Activated CD8-positive, alpha-beta memory T cell treated with anti-CD3 and anti-CD28 coated beads for 48 hours (primary cell): ENCODE results near the gene TESMIN.

Experiments
- DNase-seq, 3 experiments: peaks; one replicate each; pipeline ENCODE4 v3.0.0-alpha.2; 2020; ENCODE audit warnings: low read depth in 2 of 3, low spot score in 2 of 3

Gene TESMIN, protein sequence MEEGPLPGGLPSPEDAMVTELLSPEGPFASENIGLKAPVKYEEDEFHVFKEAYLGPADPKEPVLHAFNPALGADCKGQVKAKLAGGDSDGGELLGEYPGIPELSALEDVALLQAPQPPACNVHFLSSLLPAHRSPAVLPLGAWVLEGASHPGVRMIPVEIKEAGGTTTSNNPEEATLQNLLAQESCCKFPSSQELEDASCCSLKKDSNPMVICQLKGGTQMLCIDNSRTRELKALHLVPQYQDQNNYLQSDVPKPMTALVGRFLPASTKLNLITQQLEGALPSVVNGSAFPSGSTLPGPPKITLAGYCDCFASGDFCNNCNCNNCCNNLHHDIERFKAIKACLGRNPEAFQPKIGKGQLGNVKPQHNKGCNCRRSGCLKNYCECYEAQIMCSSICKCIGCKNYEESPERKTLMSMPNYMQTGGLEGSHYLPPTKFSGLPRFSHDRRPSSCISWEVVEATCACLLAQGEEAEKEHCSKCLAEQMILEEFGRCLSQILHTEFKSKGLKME

DNA sequence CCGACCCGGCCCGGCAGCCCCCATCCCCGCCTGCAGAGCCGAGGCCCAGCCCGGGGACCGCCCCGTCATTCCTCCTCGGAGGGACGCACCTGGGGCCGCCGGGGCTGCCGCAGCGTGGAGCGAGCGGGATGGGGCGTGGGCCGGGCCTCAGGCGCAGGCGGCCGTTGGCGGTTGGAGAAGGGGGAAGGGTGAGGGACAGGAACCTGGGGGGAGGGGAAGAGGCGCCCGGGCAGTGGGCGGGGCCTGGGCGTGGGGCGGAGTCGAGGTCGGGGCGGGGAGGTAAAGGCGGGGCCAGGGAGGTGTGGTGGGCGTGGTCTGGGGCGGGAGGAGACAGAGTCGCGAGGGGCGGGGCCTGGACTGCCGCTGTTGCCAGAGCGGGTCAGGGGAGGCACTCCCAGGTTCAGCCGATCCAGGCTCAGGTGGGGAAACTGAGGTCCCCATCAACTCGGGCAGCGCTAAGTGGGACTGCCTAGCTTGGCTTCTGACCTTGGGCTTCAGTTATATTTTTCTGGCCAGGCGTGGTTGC lies at the start of gene TESMIN:
TSS of gene TESMIN (minus strand) at position 190 of the 526 bp plus-strand sequence. CDS start 860 bp downstream, outside the sequence.
- peak; percentile 69 to 95 (median 91) for DNase-seq

DNA sequence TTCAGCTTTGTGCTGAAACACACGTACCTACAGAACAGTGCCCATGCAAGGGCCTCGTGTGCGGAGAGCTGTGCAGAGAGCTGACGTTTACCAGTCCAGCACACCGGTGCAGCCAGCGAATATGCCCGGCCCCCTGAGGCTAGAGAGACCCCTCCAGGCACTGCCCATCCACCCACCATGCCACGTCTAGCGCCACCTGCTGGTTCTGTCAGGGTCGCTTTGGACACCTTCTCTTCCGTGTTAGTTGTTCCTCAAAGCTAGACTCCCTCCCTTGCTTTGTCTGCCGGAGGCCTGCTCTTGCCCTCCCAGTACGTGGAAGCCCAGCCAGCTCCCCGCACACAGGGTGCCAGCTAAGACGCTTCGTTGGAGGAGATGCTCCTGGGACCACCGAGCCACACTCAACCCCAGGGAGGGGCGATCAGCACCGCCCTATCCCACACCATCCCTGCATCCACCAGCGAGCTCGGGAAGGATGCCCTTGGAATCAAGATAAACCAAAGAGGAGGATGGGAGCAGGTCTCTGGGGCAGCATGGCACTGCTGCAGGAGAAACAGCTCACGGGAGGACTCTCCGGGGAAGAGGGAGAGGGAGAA lies 47.0 kb upstream of the TESMIN start:
- peak in 1 of 3 experiments; percentile 45 for DNase-seq

DNA sequence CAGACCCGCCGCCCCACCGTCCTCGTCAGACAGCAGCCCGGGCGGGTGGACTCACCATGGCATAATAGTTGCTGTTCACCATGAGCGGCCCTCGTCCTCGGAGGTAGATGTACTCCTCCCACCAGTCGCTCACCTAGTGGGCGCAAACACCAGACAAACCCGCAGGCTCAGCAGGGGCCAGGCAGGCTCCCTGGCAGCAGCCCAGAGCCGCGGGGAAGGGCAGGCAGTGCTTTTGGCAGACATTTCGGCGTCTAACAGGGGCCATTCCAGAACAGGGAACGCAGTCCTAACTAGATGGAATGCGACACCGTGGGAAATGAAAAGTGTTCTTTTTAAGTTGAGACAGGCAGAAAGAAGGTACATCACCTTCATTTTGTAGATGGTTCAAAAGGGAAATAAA lies 45.5 kb upstream of the TESMIN start:
- no peak for DNase-seq

DNA sequence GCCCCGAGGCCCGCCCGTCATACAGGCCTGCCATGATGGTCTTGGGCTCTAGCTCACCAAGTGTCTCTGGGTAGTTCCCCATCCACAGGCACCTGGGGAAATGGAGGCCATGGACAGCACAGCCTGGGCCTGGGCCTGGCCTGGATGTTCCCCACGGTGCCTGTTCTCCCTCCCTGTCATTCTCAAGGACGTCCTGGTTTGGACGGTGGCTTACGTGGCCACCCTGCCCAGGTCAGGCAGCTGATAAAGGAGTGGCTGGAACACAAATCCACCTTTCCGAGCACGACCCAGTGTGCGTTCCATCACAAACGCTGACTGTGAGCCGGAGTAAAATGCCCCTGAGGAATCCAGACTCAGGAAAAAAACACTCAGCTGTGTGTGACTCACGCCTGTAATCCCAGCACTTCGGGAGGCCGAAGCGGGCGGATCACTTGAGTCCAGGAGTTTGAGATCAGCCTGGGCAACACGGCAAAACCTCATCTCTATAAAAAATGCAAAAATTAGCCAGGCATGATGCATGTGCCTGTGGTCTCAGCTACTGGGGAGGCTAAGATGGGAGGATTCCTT lies 41.2 kb upstream of the TESMIN start:
- no peak for DNase-seq

DNA sequence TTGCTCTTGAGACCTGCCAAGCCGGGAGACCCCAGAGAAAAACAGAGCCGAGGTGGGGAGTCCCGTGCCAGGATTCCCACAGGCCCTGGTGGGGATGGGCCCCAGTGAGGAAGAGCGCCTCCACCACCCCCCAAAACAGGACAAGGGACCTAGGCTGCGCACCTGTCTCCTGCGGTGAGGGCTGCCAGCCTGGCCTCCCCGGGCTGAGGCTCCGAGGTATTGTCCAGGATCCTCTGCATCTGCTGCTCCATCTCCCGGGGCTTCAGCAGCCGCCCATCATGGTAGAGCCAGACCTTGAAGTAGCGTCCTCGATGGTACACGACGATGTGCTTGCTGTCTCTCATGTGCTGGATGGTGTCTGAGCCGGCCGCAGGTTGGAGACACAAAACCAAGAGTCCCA lies 33.3 kb upstream of the TESMIN start:
- DNase-seq: no peak

DNA sequence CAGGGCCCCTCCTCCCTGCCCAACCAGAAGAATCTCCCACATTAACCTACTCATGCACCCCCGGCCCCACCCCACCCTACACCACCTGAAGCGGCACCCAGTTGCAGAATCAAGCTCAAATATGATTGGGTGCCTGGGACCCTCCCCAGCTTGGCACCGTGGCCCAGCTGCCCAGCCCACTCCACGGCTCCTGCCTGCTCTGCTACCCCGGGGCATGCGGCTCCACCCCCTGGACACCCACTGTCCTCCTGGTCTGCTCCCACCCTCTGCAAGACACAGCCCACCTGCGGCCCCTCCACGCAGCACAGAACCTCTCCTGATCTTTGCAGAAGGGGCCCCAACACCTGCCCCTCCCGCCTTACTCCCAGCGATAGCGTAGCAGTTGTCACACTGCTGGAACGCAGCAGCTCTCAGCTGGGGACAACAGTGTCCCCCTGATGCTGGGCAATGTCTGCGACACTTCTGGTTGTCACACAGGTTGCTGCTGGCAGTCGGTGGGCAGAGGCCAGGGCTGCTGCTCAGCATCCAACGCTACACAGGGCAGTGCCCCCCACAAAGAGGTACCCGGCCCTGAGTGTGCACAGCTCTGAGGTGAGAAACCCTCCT lies 32.0 kb upstream of the TESMIN start:
- no peak for DNase-seq

DNA sequence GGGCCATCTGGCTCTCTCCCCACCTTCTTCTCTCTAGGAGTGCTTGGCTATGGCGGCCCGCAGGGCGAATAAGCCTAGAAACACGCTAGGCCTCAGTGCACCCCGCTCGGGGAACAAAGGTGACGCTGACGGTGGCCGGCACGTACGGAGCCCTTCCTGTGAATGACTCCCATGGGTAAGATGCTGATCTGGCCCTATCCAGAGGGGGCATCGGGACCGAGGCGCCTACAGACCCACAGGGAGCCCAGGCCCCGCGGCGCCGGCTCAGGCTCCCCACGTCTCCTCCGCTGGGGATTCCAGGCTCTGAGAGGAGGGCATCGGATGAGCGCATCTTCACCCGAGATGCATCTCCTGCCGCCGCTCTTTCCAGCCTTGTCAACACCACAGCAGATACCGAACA lies 31.4 kb upstream of the TESMIN start:
- DNase-seq: no peak

DNA sequence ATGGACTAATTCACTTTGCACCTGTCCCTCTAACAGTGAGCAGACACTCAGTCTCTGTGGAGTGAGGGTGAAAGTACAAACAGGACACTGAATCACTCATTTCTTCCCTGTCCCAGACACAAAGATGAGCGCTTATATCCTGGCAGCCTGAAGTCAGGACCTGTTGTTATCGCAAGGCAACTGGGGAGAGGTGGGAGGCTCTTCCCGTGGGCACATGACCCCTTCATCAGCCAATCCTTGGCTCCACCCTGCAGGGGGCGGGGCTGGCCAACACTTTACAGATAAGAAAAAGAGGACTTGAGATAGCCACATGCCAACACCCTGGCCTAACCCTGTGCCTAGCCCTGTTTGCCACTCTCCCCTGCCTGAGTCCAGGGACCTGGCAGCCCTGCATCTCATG lies 29.5 kb upstream of the TESMIN start:
- DNase-seq: no peak

DNA sequence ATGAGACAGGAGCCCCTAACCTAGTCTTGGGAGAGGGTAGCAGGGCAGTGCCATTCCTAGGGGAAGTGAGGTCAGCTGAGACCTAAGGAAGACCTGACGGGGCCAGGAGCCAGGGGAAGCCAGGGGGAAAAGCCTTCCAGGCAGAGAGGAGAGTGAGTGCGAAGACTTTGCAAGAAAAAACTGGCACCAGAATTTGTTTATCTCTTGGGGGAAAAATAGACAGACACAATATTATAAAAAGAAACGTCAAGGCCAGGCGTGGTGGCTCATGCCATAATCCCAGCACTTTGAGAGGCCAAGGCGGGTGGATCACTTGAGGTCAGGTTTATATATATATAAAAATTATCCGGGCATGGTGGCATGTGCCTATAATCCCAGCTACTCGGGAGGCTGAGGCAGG lies 26.9 kb upstream of the TESMIN start:
- no peak for DNase-seq

DNA sequence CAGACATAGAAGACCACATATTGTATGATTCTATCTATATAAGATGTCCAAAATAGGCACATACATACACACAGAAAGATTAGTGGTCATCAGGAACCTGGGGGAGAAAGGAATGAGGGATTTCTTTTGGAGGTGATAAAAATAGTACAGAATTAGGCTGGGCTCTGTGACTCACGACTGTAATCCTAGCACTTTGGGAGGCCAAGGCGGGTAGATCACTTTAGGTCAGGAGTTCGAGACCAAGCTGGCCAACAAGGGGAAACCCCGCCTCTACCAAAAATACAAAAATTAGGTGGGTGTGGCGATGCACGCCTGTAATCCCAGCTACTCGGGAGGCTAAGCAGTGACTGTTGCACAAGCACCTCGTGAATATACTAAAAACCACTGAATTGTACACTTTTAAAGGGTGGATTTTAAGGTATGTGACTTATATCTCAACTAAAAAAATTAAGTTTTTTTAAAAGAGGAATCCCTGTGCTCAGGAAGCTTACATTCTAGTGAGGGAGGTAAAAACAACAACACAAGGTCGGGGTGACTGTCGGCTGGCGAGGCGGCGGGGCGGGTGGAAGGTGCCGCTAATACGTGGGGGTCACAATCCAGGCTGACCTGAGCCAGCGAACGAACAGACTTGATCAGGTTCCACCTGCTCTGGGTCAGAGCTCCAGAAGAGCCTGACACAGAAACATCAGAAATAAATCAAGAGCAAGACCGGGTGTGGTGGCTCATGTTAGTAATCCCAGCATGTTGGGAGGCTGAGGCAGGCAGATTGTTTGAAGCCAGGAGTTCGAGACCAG lies 25.3 kb upstream of the TESMIN start:
- DNase-seq: no peak

DNA sequence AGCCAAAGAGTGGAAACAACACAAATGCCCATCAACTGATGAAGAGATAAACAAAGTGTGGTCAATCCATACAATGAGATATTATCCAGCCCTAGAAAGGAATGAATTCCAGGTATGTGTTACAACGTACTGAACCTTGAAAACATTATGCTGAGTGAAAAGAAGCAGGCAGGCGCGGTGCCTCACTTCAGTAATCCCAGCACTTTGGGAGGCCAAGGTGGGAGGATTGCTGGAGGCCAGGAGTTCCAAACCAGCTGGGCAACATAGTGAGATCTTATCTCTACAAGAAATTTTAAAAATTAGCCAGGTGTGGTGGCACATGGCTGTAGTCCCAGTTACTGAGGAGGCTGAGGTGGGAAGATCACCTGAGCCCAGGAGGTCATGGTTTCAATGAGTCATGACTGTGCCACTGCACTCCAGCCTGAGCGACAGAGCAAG lies 24.6 kb upstream of the TESMIN start:
- DNase-seq: no peak

DNA sequence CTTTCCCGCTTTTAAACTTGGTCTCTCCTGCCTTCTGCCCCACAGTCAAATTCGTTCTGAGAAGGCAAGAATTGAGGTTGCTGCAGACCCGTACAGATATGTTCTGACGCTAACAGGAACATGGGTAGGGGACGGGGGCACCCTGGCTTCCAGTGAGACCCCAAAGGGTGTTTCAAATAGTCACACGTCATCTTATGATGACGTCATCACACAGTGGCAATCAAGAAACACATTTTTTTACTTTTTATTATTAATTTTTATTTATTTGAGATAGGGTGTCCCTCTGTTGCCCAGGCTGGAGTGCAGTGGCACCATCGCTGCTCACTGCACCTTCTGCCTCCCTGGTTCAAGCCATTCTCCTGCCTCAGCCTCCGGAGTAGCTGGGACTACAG lies 22.9 kb upstream of the TESMIN start:
- DNase-seq: no peak

DNA sequence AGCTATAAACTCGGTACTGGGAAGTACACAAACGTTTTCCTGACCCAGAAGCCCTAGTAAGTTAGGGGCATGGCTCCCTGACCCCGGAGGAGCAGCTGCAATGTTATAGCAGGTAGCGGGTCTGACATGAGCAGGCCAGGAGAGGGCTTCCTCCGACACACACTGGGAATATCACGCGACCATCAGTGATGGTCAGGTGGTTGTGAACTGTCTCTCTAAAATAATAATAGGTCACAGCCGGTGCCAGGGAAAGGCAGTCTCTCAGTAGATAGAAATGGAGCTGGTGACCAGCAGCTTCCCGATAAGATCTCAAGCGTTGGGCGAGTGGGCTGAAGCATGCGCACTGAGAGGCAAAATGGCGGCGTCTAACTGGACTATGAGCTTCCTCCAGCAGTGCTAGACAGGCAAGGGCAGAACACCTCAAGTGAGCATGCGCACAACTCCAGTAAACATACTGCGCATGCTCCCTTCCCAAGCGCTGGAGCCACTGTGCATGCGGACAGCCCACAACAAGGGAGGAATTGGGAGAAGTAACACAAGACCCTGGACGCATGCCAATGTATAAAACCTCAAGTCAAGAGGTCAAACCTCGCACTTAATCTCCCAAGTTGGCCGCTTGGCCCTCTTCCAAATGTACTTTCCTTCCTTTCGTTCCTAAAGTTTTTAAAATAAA lies 22.3 kb upstream of the TESMIN start:
- DNase-seq: no peak

DNA sequence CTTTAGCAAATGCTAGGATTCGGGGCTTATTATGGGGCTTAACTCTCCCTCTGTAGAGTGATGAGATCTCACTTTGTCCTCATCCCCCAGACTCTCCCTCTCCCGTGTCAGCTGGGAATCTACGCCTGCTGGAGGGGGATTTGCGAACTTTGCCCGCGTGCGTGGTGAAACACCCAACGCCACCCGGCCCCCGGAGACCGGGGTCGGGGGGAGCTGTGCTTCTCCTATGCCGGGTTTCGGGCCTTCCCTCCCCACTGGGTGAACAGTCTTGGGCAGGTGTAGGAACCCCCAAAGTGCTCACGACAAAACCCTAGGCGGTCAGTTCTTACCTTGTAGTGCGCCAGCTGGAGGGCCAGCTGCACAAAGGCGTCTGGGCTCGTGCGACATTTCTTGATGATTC lies 21.6 kb upstream of the TESMIN start:
- DNase-seq: no peak

DNA sequence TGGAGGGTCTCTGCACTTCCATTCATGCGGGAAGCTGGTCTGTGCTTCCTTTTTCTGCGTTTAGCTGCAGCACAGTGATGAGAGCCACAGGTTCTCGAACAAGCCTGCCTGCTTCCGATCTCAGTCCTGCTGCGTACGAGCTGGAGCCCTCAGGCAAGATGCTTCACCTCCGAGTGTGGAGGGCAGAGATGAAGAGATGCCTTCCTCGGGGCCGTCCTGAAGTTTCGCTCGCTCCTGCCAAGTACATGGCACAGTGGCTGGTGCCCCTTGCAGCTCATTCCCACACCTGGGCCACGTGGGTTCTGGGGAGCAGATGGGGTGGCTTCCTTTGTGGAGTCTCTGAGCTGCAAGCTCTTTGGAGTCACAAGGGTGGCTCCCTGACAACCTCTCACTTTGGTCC lies 19.5 kb upstream of the TESMIN start:
- no peak for DNase-seq

DNA sequence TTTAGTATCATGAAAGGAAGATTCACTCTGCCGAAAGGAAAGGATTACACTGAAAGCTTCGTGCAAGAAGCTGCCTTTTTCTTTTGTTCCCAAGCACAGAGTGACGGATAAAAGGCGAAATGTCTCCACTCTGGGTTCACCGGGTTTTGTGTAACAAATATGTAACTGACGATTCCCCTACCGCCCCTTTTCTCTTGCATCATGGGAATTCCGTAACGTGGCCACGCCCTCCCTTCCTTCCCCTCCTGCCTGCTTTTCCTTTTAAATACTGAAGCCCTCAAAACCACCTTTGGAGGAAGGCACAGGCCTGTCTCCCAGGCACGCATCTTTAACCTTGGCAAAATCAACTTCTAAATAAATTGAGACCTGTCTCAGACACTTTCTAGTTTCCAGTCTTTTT lies 16.4 kb upstream of the TESMIN start:
- no peak for DNase-seq

DNA sequence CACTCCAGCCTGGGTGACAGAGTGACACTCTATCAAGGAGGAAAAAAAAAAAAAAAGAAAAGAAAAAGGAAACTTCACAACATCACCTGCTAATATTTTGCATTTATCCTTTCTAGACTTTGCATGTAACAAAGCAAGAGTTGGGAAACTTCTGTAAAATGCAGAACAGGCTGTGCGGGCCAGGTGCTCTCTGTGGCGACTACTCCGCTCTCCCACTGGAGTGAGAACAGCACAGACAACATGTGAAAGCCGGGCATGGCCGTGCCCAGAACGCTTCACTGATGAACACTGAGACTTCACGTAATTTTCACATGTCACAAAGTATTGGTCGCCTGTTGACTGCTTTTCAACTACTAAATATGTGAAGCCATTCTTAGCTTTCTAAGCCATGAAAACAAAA lies 15.5 kb upstream of the TESMIN start:
- DNase-seq: no peak

DNA sequence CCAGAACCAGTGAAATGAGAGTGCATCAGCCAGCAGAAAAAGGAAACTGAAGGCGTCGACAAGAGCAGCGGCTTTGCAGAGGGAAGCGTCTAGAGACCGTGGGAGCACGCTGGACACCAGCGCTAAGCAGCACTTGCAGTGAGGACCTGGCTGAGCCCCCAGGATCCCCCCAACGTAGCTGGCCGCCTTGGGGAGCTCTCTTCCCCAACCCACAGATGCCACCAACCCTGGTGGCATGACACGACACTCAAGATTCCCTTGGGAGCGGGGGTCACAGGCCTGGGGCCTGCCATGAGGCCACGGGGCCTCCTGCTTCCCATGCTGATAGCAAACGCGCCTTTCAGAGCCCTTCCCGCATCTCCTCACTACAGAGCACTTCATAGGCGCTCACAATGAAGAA lies 13.4 kb upstream of the TESMIN start:
- DNase-seq: no peak

DNA sequence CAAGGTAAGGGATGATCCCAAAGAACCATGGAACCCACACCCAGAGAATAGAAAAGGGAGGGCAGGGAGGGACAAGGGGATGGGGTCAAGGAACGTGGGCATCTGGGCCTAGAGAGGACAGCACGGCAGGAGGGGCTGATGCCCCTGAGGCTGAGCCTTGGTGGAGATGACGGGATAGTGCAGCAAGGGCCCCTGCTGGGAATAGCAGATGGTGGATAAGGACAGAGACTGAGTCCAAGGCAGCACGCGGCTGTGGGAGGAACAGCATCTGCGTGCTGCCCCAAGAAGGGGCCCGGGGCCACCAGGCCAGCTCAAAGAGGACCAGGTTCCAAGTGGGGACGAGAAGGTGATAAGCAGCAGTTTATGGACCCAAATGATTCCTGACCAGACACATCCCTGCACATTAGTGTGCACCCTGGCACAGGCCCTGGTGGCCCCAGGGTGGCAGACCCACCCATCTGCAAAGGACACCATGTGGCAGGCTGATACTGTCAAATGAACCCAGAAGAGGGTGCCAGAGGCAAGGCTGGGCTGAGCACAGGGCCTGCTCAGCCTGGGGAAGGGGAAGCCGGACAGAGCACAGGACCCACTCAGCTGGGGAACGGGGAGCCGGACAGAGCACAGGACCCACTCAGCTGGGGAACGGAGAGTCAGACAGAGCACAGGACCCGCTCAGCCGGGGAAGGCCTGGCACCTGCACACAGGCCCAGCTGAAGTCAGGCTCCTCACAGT lies 12.8 kb upstream of the TESMIN start:
- no peak for DNase-seq
